WTC11 (cell line): Measurements from ENCODE around the gene SOAT1. TPM values are rescaled to one million over a fixed set of nuclear protein-coding genes. Genes with fewer than 3 reads are reported as not detected.

Experiments used
- ATAC-seq: fragments of 200-7000 bp; cut with Tn5 transposase; 2 replicates; pipeline ENCODE4 v1.10.0; 2021; ENCODE audit warnings: mild to moderate bottlenecking, moderate library complexity
- CTCF ChIA-PET: fragments of 300-600 bp; sonication (Branson Sonifier 250); formaldehyde crosslinking; loops from one replicate; lab custom pipeline; 2021; ENCODE audit warnings: antibody characterized with exemption; lab: Charles Lee
- POLR2A ChIA-PET: fragments of 350-600 bp; sonication (Branson Sonifier 250); formaldehyde crosslinking; loops from one replicate; lab custom pipeline; 2021; ENCODE audit warnings: antibody characterized with exemption; lab: Charles Lee
- DNase-seq: peaks from one replicate; pipeline ENCODE4 v3.0.0; 2021; ENCODE audit warnings: low spot score
- H3K27ac Mint-ChIP-seq: 2 replicates; pipeline ENCODE4 v1.8.0; 2021; ENCODE audit warnings: mixed read lengths
- H3K27me3 Mint-ChIP-seq: 2 replicates; pipeline ENCODE4 v1.8.0; 2021; ENCODE audit warnings: low read depth, mild to moderate bottlenecking, moderate library complexity, mixed read lengths
- H3K36me3 Mint-ChIP-seq: 2 replicates; pipeline ENCODE4 v1.8.0; 2021; ENCODE audit warnings: mixed read lengths
- H3K4me1 Mint-ChIP-seq: 2 replicates; pipeline ENCODE4 v1.8.0; 2022; ENCODE audit warnings: mixed read lengths
- H3K4me3 Mint-ChIP-seq: 2 replicates; pipeline ENCODE4 v1.8.0; 2021; ENCODE audit warnings: mild to moderate bottlenecking, moderate library complexity, mixed read lengths
- H3K9me3 Mint-ChIP-seq: 2 replicates; pipeline ENCODE4 v1.8.0; 2021; ENCODE audit warnings: mixed read lengths
- ARID4B ChIP-seq: sonication (generic); formaldehyde crosslinking; IDR thresholded peaks from 2 replicates; pipeline ENCODE4 v1.8.0; 2023; ENCODE audit warnings: missing genetic modification reagents, mild to moderate bottlenecking, borderline replicate concordance
- ATF1 ChIP-seq: sonication (generic); formaldehyde crosslinking; IDR thresholded peaks from 2 replicates; pipeline ENCODE4 v1.8.1; 2023; ENCODE audit warnings: mild to moderate bottlenecking, moderate library complexity, missing genetic modification reagents
- ATF3 ChIP-seq: sonication (generic); formaldehyde crosslinking; conservative IDR thresholded peaks from 2 replicates; pipeline ENCODE4 v1.8.1; 2022; ENCODE audit warnings: mild to moderate bottlenecking, missing genetic modification reagents
- CREM ChIP-seq: sonication (generic); formaldehyde crosslinking; IDR thresholded peaks from 2 replicates; pipeline ENCODE4 v1.8.1; 2022; ENCODE audit warnings: mild to moderate bottlenecking, missing genetic modification reagents, moderate library complexity
- CTCF ChIP-seq: fragments of 200-600 bp; IDR thresholded peaks from 2 replicates; pipeline ENCODE4 v1.8.0; 2022; ENCODE audit warnings: antibody characterized with exemption
- E2F4 ChIP-seq: sonication (generic); formaldehyde crosslinking; IDR thresholded peaks from 2 replicates; pipeline ENCODE4 v1.8.1; 2022; ENCODE audit warnings: low read depth, mild to moderate bottlenecking, moderate library complexity, missing genetic modification reagents, borderline replicate concordance
- E2F5 ChIP-seq: sonication (generic); formaldehyde crosslinking; IDR thresholded peaks from 2 replicates; pipeline ENCODE4 v1.8.1; 2022; ENCODE audit warnings: mild to moderate bottlenecking, moderate library complexity, missing genetic modification reagents
- FOXP4 ChIP-seq: sonication (generic); formaldehyde crosslinking; IDR thresholded peaks from 2 replicates; pipeline ENCODE4 v1.8.0; 2022; ENCODE audit warnings: mild to moderate bottlenecking, missing genetic modification reagents
- GTF2I ChIP-seq: fragments of 250-450 bp; sonication (Bioruptor Pico); conservative IDR thresholded peaks from 2 replicates; pipeline ENCODE4 v1.4.0; 2021; ENCODE audit warnings: mild to moderate bottlenecking
- RELA ChIP-seq: sonication (generic); formaldehyde crosslinking; IDR thresholded peaks from 2 replicates; pipeline ENCODE4 v1.8.1; 2022; ENCODE audit warnings: missing genetic modification reagents, mild to moderate bottlenecking, borderline replicate concordance
- SOX15 ChIP-seq: fragments of 250-450 bp; sonication (Bioruptor Pico); IDR thresholded peaks from 2 replicates; pipeline ENCODE4 v1.9.0; 2021; ENCODE audit warnings: mild to moderate bottlenecking
- SP1 ChIP-seq: sonication (generic); formaldehyde crosslinking; conservative IDR thresholded peaks from 2 replicates; pipeline ENCODE4 v1.8.1; 2022; ENCODE audit warnings: missing genetic modification reagents
- STAT6 ChIP-seq: sonication (generic); formaldehyde crosslinking; conservative IDR thresholded peaks from 2 replicates; pipeline ENCODE4 v1.8.1; 2023; ENCODE audit warnings: mild to moderate bottlenecking, low read depth, missing genetic modification reagents, moderate library complexity
- ZBTB43 ChIP-seq: sonication (generic); formaldehyde crosslinking; IDR thresholded peaks from 2 replicates; pipeline ENCODE4 v1.8.1; 2023; ENCODE audit warnings: mild to moderate bottlenecking, missing genetic modification reagents
- ZNF416 ChIP-seq: fragments of 250-450 bp; sonication (Bioruptor Pico); IDR thresholded peaks from 2 replicates; pipeline ENCODE4 v1.9.0; 2021; ENCODE audit warnings: mild to moderate bottlenecking, inconsistent platforms
- total RNA-seq: library from RNA; stranded (reverse); gene quantifications from 3 replicates; pipeline ENCODE4 v1.2.3, GENCODE V29; 2021

SOAT1 gene
- total RNA-seq, 1 experiment from 2014 or later = 2.3 TPM

- Mint-ChIP-seq H3K4me3 (peak overlapping the region; percentile 83; the same call in 1 of the 2 replicates), H3K36me3 (no peaks in the 10 kb centered on the region), H3K27ac (no peak overlapping the region), H3K27me3 (peaks cover 99% of the 10 kb centered on the region), H3K9me3 (no peaks in the 10 kb centered on the region), H3K4me1 (peaks cover 18% of the 10 kb centered on the region)
- ChIA-PET POLR2A (no interaction called here), CTCF (interaction anchor here (0.8 kb wide), 1 partner anchor 292 kb away, joined by 3 read pairs; no protein-coding TSS in a partner anchor)
- ATAC-seq (no peak), DNase-seq (no peak)
- no peak for TF ChIP-seq CREM
- TF ChIP-seq ATF1 (CRISPR knock-in tag) = no peak
- no peak for TF ChIP-seq CTCF
- no peak for TF ChIP-seq SP1
These were observed 1.7 kb downstream of the SOAT1 start for GRCh38 chr1:179295164-179295755.

- POLR2A ChIA-PET = no interaction called here
- Mint-ChIP-seq H3K4me3 (no peak overlapping the region), H3K27me3 (peaks cover 97% of the 10 kb centered on the region), H3K27ac (no peak overlapping the region), H3K9me3 (no peaks in the 10 kb centered on the region), H3K4me1 (peaks cover 18% of the 10 kb centered on the region), H3K36me3 (no peaks in the 10 kb centered on the region)
- DNase-seq (no peak), ATAC-seq (no peak)
- CTCF ChIA-PET = no interaction called here
- TF ChIP-seq E2F4 (no peak), GTF2I (no peak), ATF3 (CRISPR knock-in tag) (no peak), ZNF416 (CRISPR knock-in tag) (no peak), SOX15 (no peak)
These were observed 2.9 kb downstream of the SOAT1 start for GRCh38 chr1:179296356-179297104.

GRCh38 chr1:179297105-179297378 is 3.4 kb downstream of the SOAT1 start:
- CTCF ChIA-PET = no interaction called here
- Mint-ChIP-seq H3K9me3 (no peaks in the 10 kb centered on the region), H3K4me3 (no peak overlapping the region), H3K27ac (no peak overlapping the region), H3K27me3 (peaks cover 97% of the 10 kb centered on the region), H3K36me3 (no peaks in the 10 kb centered on the region), H3K4me1 (peaks cover 18% of the 10 kb centered on the region)
- TF ChIP-seq ZBTB43 (CRISPR knock-in tag) (no peak), STAT6 (CRISPR knock-in tag) (no peak), FOXP4 (CRISPR knock-in tag) (no peak), E2F5 (CRISPR knock-in tag) (no peak), ARID4B (CRISPR knock-in tag) (no peak), RELA (no peak)
- DNase-seq (no peak), ATAC-seq (no peak)
- POLR2A ChIA-PET = no interaction called here
